ENCODE results near the gene BEST3. TPM values are rescaled to one million over a fixed set of nuclear protein-coding genes. Genes with fewer than 3 reads are reported as not detected.
"Not testable (repeated sequence)": the region's sequence is repeated elsewhere in the genome, so short reads cannot be mapped to it uniquely, and the experiment has no call there.

The BEST3 gene
- total and polyA plus RNA-seq, 2 donors = 2.7 to 4.1 TPM

GRCh38 chr12:69620921-69621320, 78.2 kb downstream of the BEST3 start:
- DNase-seq (ENCODE audit: low read depth in 6 of 9, low spot score in 9 of 9) = no peak
- over 99% methylated on average over 2 of the region's 2 CpGs for WGBS
- Histone ChIP-seq H3K27ac (ENCODE audit: low read depth in 1 of 2, low read length in 1 of 2) (no peak overlapping the region), H3K36me3 (ENCODE audit: control insufficient read depth in 2 of 2, insufficient read depth in 2 of 2, low read length in 1 of 2) (no peaks in the 10 kb centered on the region), H3K27me3 (ENCODE audit: control insufficient read depth in 2 of 2, insufficient read depth in 1 of 2, low read length in 1 of 2) (no peaks in the 10 kb centered on the region), H3K4me3 (ENCODE audit: low read length in 2 of 2) (no peak overlapping the region), H3K4me1 (ENCODE audit: control insufficient read depth in 2 of 2, insufficient read depth in 2 of 2, low read length in 2 of 2) (no peaks in the 10 kb centered on the region), H3K9me3 (ENCODE audit: control insufficient read depth in 2 of 2, insufficient read depth in 1 of 2, low read length in 1 of 2) (no peaks in the 10 kb centered on the region)

GRCh38 chr12:69620077-69620476, 79.0 kb downstream of the BEST3 start:
- Histone ChIP-seq H3K4me1 (ENCODE audit: control insufficient read depth in 2 of 2, insufficient read depth in 2 of 2, low read length in 2 of 2) (no peaks in the 10 kb centered on the region), H3K27ac (ENCODE audit: low read depth in 1 of 2, low read length in 1 of 2) (no peak overlapping the region), H3K27me3 (ENCODE audit: control insufficient read depth in 2 of 2, insufficient read depth in 1 of 2, low read length in 1 of 2) (no peaks in the 10 kb centered on the region), H3K9me3 (ENCODE audit: control insufficient read depth in 2 of 2, insufficient read depth in 1 of 2, low read length in 1 of 2) (no peaks in the 10 kb centered on the region), H3K36me3 (ENCODE audit: control insufficient read depth in 2 of 2, insufficient read depth in 2 of 2, low read length in 1 of 2) (no peaks in the 10 kb centered on the region), H3K4me3 (ENCODE audit: low read length in 2 of 2) (no peak overlapping the region)
- WGBS = 96% methylated on average over 4 of the region's 4 CpGs
- no peak for DNase-seq (ENCODE audit: low read depth in 6 of 9, low spot score in 9 of 9)

DNA sequence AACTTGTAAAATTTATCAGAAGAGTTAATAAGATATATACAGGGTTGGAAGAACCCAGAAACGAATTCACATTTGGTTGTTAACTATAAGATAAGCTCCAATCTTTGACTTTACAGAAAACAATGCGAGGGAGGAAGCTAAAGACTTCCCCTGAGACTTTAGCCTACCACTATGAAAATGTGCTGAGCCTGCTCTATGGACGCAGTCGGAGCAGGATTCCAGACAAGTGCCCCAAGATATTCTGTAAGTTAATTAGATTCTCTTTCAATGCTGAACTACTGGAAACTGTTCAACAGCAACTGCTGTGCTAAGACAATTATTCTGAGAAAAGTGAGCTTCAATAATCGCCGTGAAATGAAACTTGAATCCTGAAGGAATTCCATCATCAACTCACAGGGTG, 80.1 kb downstream of the BEST3 start:
- Histone ChIP-seq H3K9me3 (ENCODE audit: control insufficient read depth in 2 of 2, insufficient read depth in 1 of 2, low read length in 1 of 2) (no peaks in the 10 kb centered on the region), H3K4me1 (ENCODE audit: control insufficient read depth in 2 of 2, insufficient read depth in 2 of 2, low read length in 2 of 2) (no peaks in the 10 kb centered on the region), H3K27me3 (ENCODE audit: control insufficient read depth in 2 of 2, insufficient read depth in 1 of 2, low read length in 1 of 2) (no peaks in the 10 kb centered on the region), H3K36me3 (ENCODE audit: control insufficient read depth in 2 of 2, insufficient read depth in 2 of 2, low read length in 1 of 2) (no peaks in the 10 kb centered on the region), H3K4me3 (ENCODE audit: low read length in 2 of 2) (no peak overlapping the region), H3K27ac (ENCODE audit: low read depth in 1 of 2, low read length in 1 of 2) (no peak overlapping the region)
- WGBS = 81% methylated on average over 6 of the region's 6 CpGs
- no peak for DNase-seq (ENCODE audit: low read depth in 6 of 9, low spot score in 9 of 9)

DNA sequence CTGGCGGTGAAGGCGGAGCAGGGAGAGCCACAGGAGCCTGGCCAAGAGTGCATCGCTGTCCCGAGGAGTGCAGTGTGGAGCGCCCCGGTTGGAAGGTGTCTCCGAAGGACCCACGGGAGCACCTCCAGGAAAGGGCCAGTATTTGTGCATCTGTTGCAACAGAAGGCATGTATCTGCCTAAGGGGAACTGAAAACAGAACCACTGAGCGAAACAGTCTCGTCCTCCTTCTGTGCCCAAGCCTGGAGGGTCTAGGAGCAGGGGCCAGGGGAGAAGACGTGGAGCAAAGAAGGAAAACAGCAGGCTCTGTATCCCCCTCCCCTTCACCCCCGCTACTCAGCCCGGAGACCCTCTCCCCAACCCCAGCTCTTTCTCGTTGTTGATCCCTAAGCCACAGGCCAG, 83.1 kb downstream of the BEST3 start:
- no peak overlapping the region for H3K27ac ChIP-seq (ENCODE audit: low read depth in 1 of 2, low read length in 1 of 2)
- no peak overlapping the region for H3K4me3 ChIP-seq (ENCODE audit: low read length in 2 of 2)
- DNase-seq (ENCODE audit: low read depth in 6 of 9, low spot score in 9 of 9) = no peak
- WGBS = 93% methylated on average over 14 of the region's 14 CpGs
- H3K4me1 ChIP-seq (ENCODE audit: control insufficient read depth in 2 of 2, insufficient read depth in 2 of 2, low read length in 2 of 2) = no peaks in the 10 kb centered on the region
- H3K27me3 ChIP-seq (ENCODE audit: control insufficient read depth in 2 of 2, insufficient read depth in 1 of 2, low read length in 1 of 2) = no peaks in the 10 kb centered on the region
- H3K36me3 ChIP-seq (ENCODE audit: control insufficient read depth in 2 of 2, insufficient read depth in 2 of 2, low read length in 1 of 2) = no peaks in the 10 kb centered on the region
- no peaks in the 10 kb centered on the region for H3K9me3 ChIP-seq (ENCODE audit: control insufficient read depth in 2 of 2, insufficient read depth in 1 of 2, low read length in 1 of 2)

GRCh38 chr12:69613351-69613750, 85.8 kb downstream of the BEST3 start:
- H3K27ac ChIP-seq (ENCODE audit: low read depth in 1 of 2, low read length in 1 of 2) = no peak overlapping the region
- no peaks in the 10 kb centered on the region for H3K36me3 ChIP-seq (ENCODE audit: control insufficient read depth in 2 of 2, insufficient read depth in 2 of 2, low read length in 1 of 2)
- no peaks in the 10 kb centered on the region for H3K9me3 ChIP-seq (ENCODE audit: control insufficient read depth in 2 of 2, insufficient read depth in 1 of 2, low read length in 1 of 2)
- H3K4me3 ChIP-seq (ENCODE audit: low read length in 2 of 2) = no peak overlapping the region
- H3K27me3 ChIP-seq (ENCODE audit: control insufficient read depth in 2 of 2, insufficient read depth in 1 of 2, low read length in 1 of 2) = no peaks in the 10 kb centered on the region
- no peak for DNase-seq (ENCODE audit: low read depth in 6 of 9, low spot score in 9 of 9)
- no peaks in the 10 kb centered on the region for H3K4me1 ChIP-seq (ENCODE audit: control insufficient read depth in 2 of 2, insufficient read depth in 2 of 2, low read length in 2 of 2)

DNA sequence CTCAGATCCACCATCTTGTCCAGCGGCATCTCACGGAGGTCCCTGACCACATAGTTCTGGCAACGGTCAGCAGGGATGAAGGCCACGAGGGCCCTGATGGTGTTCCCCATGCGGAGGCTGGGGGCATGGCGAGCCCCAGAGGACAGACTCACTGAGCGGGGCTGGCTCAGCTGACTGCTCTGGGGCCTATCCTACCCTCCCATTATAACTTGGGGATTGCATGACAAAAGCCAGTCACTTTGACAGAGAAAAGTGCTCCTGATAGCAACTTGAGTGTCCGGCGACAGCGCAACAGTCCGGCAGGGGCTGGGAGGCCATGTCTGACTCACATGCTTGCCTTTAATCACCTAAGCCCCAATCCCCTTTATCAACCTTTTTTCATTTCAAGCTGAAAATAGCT, 88.4 kb downstream of the BEST3 start, which contains the start of gene LRRC10:
LRRC10 (minus strand) TSS at position 179 of the 400 bp plus-strand sequence; CDS start at position 110, 69 bp downstream.
- WGBS = 98% methylated on average over 11 of the region's 11 CpGs
- no peak for DNase-seq (ENCODE audit: low read depth in 6 of 9, low spot score in 9 of 9)
- H3K27ac ChIP-seq (ENCODE audit: low read depth in 1 of 2, low read length in 1 of 2) = no peak within 1 kb of the TSS
- no peaks in the 10 kb centered on the region for H3K9me3 ChIP-seq (ENCODE audit: control insufficient read depth in 2 of 2, insufficient read depth in 1 of 2, low read length in 1 of 2)
- no peaks in the 10 kb centered on the region for H3K4me1 ChIP-seq (ENCODE audit: control insufficient read depth in 2 of 2, insufficient read depth in 2 of 2, low read length in 2 of 2)
- no peak within 1 kb of the TSS for H3K4me3 ChIP-seq (ENCODE audit: low read length in 2 of 2)
- H3K27me3 ChIP-seq (ENCODE audit: control insufficient read depth in 2 of 2, insufficient read depth in 1 of 2, low read length in 1 of 2) = no peaks in the 10 kb centered on the region
- H3K36me3 ChIP-seq (ENCODE audit: control insufficient read depth in 2 of 2, insufficient read depth in 2 of 2, low read length in 1 of 2) = no peaks in the 10 kb centered on the region

DNA sequence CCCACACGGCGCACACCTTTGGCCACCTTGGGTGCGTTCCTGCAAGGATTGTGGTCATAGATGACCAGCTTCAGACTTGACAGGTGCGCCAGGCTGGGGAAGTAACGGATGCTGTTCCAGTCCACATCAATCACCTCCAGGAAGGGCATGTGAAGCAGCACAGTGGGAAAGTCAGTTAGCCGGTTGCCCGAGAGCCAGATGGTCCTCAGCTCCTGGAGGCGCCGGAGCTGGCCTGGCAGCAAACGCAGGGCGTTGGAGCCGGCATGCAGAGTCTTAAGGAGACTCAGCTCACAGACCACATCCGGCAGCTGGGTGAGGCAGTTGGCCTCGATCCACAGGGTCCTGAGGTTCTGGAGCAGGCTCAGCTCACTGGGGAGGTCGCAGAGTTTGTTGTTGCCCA, 89.0 kb downstream of the BEST3 start:
- Histone ChIP-seq H3K4me1 (ENCODE audit: control insufficient read depth in 2 of 2, insufficient read depth in 2 of 2, low read length in 2 of 2) (no peaks in the 10 kb centered on the region), H3K27me3 (ENCODE audit: control insufficient read depth in 2 of 2, insufficient read depth in 1 of 2, low read length in 1 of 2) (no peaks in the 10 kb centered on the region), H3K27ac (ENCODE audit: low read depth in 1 of 2, low read length in 1 of 2) (no peak overlapping the region), H3K4me3 (ENCODE audit: low read length in 2 of 2) (no peak overlapping the region), H3K9me3 (ENCODE audit: control insufficient read depth in 2 of 2, insufficient read depth in 1 of 2, low read length in 1 of 2) (no peaks in the 10 kb centered on the region), H3K36me3 (ENCODE audit: control insufficient read depth in 2 of 2, insufficient read depth in 2 of 2, low read length in 1 of 2) (no peaks in the 10 kb centered on the region)
- 95% methylated on average over 15 of the region's 15 CpGs for WGBS
- no peak for DNase-seq (ENCODE audit: low read depth in 6 of 9, low spot score in 9 of 9)

DNA sequence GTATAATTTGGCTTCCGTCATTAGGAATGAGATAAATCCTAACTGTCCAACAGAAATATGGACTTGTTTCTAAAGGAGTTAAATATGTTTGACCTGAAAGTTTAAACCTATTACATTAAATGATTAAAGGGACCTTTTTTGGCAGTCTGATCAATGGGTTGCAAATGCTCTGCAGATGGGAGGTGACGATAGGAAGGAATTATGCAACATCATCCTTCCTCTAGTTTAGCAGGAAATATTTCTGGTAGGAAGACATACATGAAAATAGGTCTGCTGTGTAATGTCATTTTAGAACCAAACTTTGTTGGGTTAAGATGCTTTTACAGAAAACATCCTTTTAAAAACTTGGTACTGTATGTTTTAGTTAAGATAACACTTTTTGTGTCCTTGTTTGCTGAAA, 91.0 kb downstream of the BEST3 start:
- H3K9me3 ChIP-seq (ENCODE audit: control insufficient read depth in 2 of 2, insufficient read depth in 1 of 2, low read length in 1 of 2) = peaks cover 0 to 1% of the 10 kb centered on the region in 2 donors
- DNase-seq (ENCODE audit: low read depth in 6 of 9, low spot score in 9 of 9) = no peak
- 90% methylated on average over 2 of the region's 2 CpGs for WGBS
- H3K4me3 ChIP-seq (ENCODE audit: low read length in 2 of 2) = no peak overlapping the region
- H3K36me3 ChIP-seq (ENCODE audit: control insufficient read depth in 2 of 2, insufficient read depth in 2 of 2, low read length in 1 of 2) = peaks cover 4 to 5% of the 10 kb centered on the region in 2 donors
- H3K27ac ChIP-seq (ENCODE audit: low read depth in 1 of 2, low read length in 1 of 2) = no peak overlapping the region
- H3K4me1 ChIP-seq (ENCODE audit: control insufficient read depth in 2 of 2, insufficient read depth in 2 of 2, low read length in 2 of 2) = no peaks in the 10 kb centered on the region
- no peaks in the 10 kb centered on the region for H3K27me3 ChIP-seq (ENCODE audit: control insufficient read depth in 2 of 2, insufficient read depth in 1 of 2, low read length in 1 of 2)

DNA sequence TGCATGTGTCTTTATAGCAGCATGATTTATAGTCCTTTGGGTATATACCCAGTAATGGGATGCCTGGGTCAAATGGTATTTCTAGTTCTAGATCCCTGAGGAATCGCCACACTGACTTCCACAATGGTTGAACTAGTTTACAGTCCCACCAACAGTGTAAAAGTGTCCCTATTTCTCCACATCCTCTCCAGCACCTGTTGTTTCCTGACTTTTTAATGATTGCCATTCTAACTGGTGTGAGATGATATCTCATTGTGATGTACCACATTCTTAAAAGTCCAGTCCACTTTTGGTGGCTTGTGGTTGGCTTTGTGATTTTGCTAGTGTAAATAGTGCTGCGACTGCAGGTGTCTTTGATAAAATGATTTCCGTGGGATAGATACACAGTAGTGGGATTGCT, 94.8 kb downstream of the BEST3 start:
- not testable (repeated sequence) for H3K4me3 ChIP-seq (ENCODE audit: low read length in 2 of 2); H3K4me1 ChIP-seq (ENCODE audit: control insufficient read depth in 2 of 2, insufficient read depth in 2 of 2, low read length in 2 of 2); H3K9me3 ChIP-seq (ENCODE audit: control insufficient read depth in 2 of 2, insufficient read depth in 1 of 2, low read length in 1 of 2); H3K27me3 ChIP-seq (ENCODE audit: control insufficient read depth in 2 of 2, insufficient read depth in 1 of 2, low read length in 1 of 2); DNase-seq (ENCODE audit: low read depth in 6 of 9, low spot score in 9 of 9); H3K27ac ChIP-seq (ENCODE audit: low read depth in 1 of 2, low read length in 1 of 2)
- peaks cover 18 to 42% of the 10 kb centered on the region in 2 donors for H3K36me3 ChIP-seq (ENCODE audit: control insufficient read depth in 2 of 2, insufficient read depth in 2 of 2, low read length in 1 of 2)
- 93% methylated on average over 2 of the region's 3 CpGs for WGBS
